ENCODE data around the gene STAT1.
"Not testable (repeated sequence)": the region's sequence is repeated elsewhere in the genome, so short reads cannot be mapped to it uniquely, and the experiment has no call there.

Gene STAT1

GRCh38 chr2:190981733-190982132, 32.2 kb downstream of the STAT1 start:
- no peak for DNase-seq (ENCODE audit: low read depth in 3 of 3)

GRCh38 chr2:190981333-190981732, 32.6 kb downstream of the STAT1 start:
- DNase-seq (ENCODE audit: low read depth in 3 of 3): no peak

GRCh38 chr2:190980630-190981209, 33.3 kb downstream of the STAT1 start:
- DNase-seq (ENCODE audit: low read depth in 3 of 3): no peak

GRCh38 chr2:190979906-190980629, 33.9 kb downstream of the STAT1 start:
- DNase-seq (ENCODE audit: low read depth in 3 of 3): no peak

- DNase-seq (ENCODE audit: low read depth in 3 of 3): no peak
These were observed 35.5 kb downstream of the STAT1 start for GRCh38 chr2:190978389-190979053.

- DNase-seq (ENCODE audit: low read depth in 3 of 3): no peak
These were observed 36.5 kb downstream of the STAT1 start for GRCh38 chr2:190977505-190977904.

GRCh38 chr2:190976521-190976920, 37.5 kb downstream of the STAT1 start:
- no peak for DNase-seq (ENCODE audit: low read depth in 3 of 3)

- DNase-seq (ENCODE audit: low read depth in 3 of 3): no peak
These were observed 39.2 kb downstream of the STAT1 start for GRCh38 chr2:190974629-190975361.

GRCh38 chr2:190973726-190974628, 40.0 kb downstream of the STAT1 start:
- DNase-seq (ENCODE audit: low read depth in 3 of 3): no peak

GRCh38 chr2:190973262-190973661, 40.7 kb downstream of the STAT1 start:
- no peak for DNase-seq (ENCODE audit: low read depth in 3 of 3)

- DNase-seq (ENCODE audit: low read depth in 3 of 3): no peak
These were observed 41.1 kb downstream of the STAT1 start for GRCh38 chr2:190972846-190973245.

- DNase-seq (ENCODE audit: low read depth in 3 of 3): no peak
These were observed 41.8 kb downstream of the STAT1 start for GRCh38 chr2:190972213-190972612.

- no peak for DNase-seq (ENCODE audit: low read depth in 3 of 3)
These were observed 43.0 kb downstream of the STAT1 start for GRCh38 chr2:190970873-190971506.

- DNase-seq (ENCODE audit: low read depth in 3 of 3): no peak
These were observed 43.8 kb downstream of the STAT1 start for GRCh38 chr2:190970160-190970559.

GRCh38 chr2:190968522-190968921, 45.4 kb downstream of the STAT1 start:
- no peak for DNase-seq (ENCODE audit: low read depth in 3 of 3)

GRCh38 chr2:190965580-190966222, 48.3 kb downstream of the STAT1 start:
- no peak for DNase-seq (ENCODE audit: low read depth in 3 of 3)

GRCh38 chr2:190964170-190964795, 49.7 kb downstream of the STAT1 start:
- no peak for DNase-seq (ENCODE audit: low read depth in 3 of 3)

GRCh38 chr2:190963088-190963487, 50.9 kb downstream of the STAT1 start:
- no peak for DNase-seq (ENCODE audit: low read depth in 3 of 3)

GRCh38 chr2:190961918-190962487, 52.0 kb downstream of the STAT1 start:
- DNase-seq (ENCODE audit: low read depth in 3 of 3): no peak

- not testable (repeated sequence) for DNase-seq (ENCODE audit: low read depth in 3 of 3)
These were observed 52.9 kb downstream of the STAT1 start for GRCh38 chr2:190961117-190961516.
